A549 (cell line): ENCODE results near the gene ADARB2.

ENCODE experiments used
- JUN ChIP-seq, 2 experiments: fragments of >200 bp; sonication (Bioruptor Twin); formaldehyde crosslinking; IDR thresholded peaks; 2 replicates in 1 of 2; 3 replicates in 1 of 2; pipeline ENCODE4 v1.6.1; 2016 to 2017
- POLR2A ChIP-seq: IDR thresholded peaks from 2 replicates; pipeline ENCODE4 v1.6.1; 2012; ENCODE audit warnings: mild to moderate bottlenecking, low read length
- SREBF2 ChIP-seq: fragments of 450-650 bp; IDR thresholded peaks from 2 replicates; pipeline ENCODE4 v1.6.1; 2014; ENCODE audit warnings: mild to moderate bottlenecking, moderate library complexity
- TF ChIP-seq, protein P1 (sequence below): fragments of >200 bp; sonication (Bioruptor Twin); formaldehyde crosslinking; IDR thresholded peaks from 3 replicates; pipeline ENCODE4 v1.5.1; 2016
- TF ChIP-seq, protein P2 (sequence below): fragments of 450-650 bp; IDR thresholded peaks from 2 replicates; pipeline ENCODE4 v1.6.1; 2014; ENCODE audit warnings: antibody characterized with exemption
- TF ChIP-seq, protein P3 (sequence below): fragments of 200-600 bp; sonication (generic); IDR thresholded peaks from 2 replicates; pipeline ENCODE4 v1.6.1; 2016; ENCODE audit warnings: antibody characterized with exemption, mild to moderate bottlenecking, moderate library complexity

DNA sequence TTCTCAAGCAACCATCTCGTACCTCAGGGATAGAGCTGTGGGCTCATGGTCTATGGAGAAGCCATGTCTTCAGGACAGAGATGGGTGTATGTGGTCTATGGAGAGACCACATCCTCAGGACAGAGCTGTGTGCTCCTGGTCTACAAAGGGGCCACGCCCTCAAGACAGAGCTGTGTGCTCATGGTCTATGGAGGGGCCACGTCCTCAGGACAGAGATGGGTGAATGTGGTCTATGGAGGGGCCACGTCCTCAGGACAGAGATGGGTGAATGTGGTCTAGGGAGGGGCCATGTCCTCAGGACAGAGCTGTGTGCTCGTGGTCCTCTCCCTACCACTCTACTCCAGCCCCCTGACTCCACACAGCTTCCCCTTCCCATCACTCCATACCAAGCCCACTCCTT is 563.3 kb downstream of the ADARB2 start:
- TF ChIP-seq, protein P1, sequence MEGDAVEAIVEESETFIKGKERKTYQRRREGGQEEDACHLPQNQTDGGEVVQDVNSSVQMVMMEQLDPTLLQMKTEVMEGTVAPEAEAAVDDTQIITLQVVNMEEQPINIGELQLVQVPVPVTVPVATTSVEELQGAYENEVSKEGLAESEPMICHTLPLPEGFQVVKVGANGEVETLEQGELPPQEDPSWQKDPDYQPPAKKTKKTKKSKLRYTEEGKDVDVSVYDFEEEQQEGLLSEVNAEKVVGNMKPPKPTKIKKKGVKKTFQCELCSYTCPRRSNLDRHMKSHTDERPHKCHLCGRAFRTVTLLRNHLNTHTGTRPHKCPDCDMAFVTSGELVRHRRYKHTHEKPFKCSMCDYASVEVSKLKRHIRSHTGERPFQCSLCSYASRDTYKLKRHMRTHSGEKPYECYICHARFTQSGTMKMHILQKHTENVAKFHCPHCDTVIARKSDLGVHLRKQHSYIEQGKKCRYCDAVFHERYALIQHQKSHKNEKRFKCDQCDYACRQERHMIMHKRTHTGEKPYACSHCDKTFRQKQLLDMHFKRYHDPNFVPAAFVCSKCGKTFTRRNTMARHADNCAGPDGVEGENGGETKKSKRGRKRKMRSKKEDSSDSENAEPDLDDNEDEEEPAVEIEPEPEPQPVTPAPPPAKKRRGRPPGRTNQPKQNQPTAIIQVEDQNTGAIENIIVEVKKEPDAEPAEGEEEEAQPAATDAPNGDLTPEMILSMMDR, result no peak
- no peak for TF ChIP-seq POLR2A
- TF ChIP-seq, protein P2, sequence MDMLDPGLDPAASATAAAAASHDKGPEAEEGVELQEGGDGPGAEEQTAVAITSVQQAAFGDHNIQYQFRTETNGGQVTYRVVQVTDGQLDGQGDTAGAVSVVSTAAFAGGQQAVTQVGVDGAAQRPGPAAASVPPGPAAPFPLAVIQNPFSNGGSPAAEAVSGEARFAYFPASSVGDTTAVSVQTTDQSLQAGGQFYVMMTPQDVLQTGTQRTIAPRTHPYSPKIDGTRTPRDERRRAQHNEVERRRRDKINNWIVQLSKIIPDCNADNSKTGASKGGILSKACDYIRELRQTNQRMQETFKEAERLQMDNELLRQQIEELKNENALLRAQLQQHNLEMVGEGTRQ, result no peak
- TF ChIP-seq JUN (IDR thresholded peaks at IDR 0.05), result no peak
- no peak for TF ChIP-seq SREBF2
- TF ChIP-seq, protein P3, sequence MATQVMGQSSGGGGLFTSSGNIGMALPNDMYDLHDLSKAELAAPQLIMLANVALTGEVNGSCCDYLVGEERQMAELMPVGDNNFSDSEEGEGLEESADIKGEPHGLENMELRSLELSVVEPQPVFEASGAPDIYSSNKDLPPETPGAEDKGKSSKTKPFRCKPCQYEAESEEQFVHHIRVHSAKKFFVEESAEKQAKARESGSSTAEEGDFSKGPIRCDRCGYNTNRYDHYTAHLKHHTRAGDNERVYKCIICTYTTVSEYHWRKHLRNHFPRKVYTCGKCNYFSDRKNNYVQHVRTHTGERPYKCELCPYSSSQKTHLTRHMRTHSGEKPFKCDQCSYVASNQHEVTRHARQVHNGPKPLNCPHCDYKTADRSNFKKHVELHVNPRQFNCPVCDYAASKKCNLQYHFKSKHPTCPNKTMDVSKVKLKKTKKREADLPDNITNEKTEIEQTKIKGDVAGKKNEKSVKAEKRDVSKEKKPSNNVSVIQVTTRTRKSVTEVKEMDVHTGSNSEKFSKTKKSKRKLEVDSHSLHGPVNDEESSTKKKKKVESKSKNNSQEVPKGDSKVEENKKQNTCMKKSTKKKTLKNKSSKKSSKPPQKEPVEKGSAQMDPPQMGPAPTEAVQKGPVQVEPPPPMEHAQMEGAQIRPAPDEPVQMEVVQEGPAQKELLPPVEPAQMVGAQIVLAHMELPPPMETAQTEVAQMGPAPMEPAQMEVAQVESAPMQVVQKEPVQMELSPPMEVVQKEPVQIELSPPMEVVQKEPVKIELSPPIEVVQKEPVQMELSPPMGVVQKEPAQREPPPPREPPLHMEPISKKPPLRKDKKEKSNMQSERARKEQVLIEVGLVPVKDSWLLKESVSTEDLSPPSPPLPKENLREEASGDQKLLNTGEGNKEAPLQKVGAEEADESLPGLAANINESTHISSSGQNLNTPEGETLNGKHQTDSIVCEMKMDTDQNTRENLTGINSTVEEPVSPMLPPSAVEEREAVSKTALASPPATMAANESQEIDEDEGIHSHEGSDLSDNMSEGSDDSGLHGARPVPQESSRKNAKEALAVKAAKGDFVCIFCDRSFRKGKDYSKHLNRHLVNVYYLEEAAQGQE, result no peak
